HT1080 (cell line): ENCODE results near the gene CST11. TPM values are rescaled to one million over a fixed set of nuclear protein-coding genes. Genes with fewer than 3 reads are reported as not detected.
A peak's percentile ranks its signal among the peaks of the same experiment; 100 is the strongest.

Source experiments
- DNase-seq: peaks from one replicate; pipeline ENCODE4 v3.0.0-alpha.2; 2015; ENCODE audit warnings: low read depth
- total RNA-seq: library from RNA; depleted of rRNA; stranded (reverse); fragments of >200 nt; shearing (Covaris generic); gene quantifications from 2 replicates; pipeline ENCODE4 v1.2.3, GENCODE V29; 2014

The CST11 gene
- total RNA-seq, 1 experiment from 2014 or later, result not detected

GRCh38 chr20:23454816-23455215 lies 2.1 kb upstream of the CST11 start:
- DNase-seq, result no peak

- DNase-seq, result no peak
These were observed 1.2 kb upstream of the CST11 start for GRCh38 chr20:23453549-23454543.

- no peak for DNase-seq
These were observed 654 bp downstream of the CST11 start for GRCh38 chr20:23451956-23452487.

- DNase-seq, result no peak
These were observed 1.8 kb downstream of the CST11 start for GRCh38 chr20:23450877-23451276.

GRCh38 chr20:23449421-23449820 lies 3.3 kb downstream of the CST11 start:
- peak; percentile 44 for DNase-seq

GRCh38 chr20:23448167-23448566 lies 4.5 kb downstream of the CST11 start:
- no peak for DNase-seq

- DNase-seq, result peak; percentile 51
These were observed 6.2 kb downstream of the CST11 start for GRCh38 chr20:23446505-23446904.

- DNase-seq, result peak; percentile 83
These were observed 7.0 kb downstream of the CST11 start for GRCh38 chr20:23445596-23446217.

- DNase-seq, result no peak
These were observed 7.8 kb downstream of the CST11 start for GRCh38 chr20:23444859-23445258.

- no peak for DNase-seq
These were observed 10.2 kb downstream of the CST11 start for GRCh38 chr20:23442436-23442835.

- DNase-seq, result peak; percentile 62
These were observed 10.8 kb downstream of the CST11 start for GRCh38 chr20:23441850-23442313.

- no peak for DNase-seq
These were observed 12.7 kb downstream of the CST11 start for GRCh38 chr20:23440004-23440403.

GRCh38 chr20:23438661-23439060 lies 14.0 kb downstream of the CST11 start:
- no peak for DNase-seq

GRCh38 chr20:23437126-23437899 lies 15.4 kb downstream of the CST11 start:
- no peak for DNase-seq

- DNase-seq, result peak; percentile 14
These were observed 16.0 kb downstream of the CST11 start for GRCh38 chr20:23436681-23437080.

- no peak for DNase-seq
These were observed 16.8 kb downstream of the CST11 start for GRCh38 chr20:23435626-23436539.

GRCh38 chr20:23434521-23435313 lies 18.0 kb downstream of the CST11 start:
- no peak for DNase-seq

- no peak for DNase-seq
These were observed 19.0 kb downstream of the CST11 start for GRCh38 chr20:23433628-23434027.

GRCh38 chr20:23425129-23425528 lies 27.5 kb downstream of the CST11 start:
- DNase-seq, result no peak
